ENCODE measurements around the gene DNAH14.

GRCh38 chr1:225435487-225435886 is 506.0 kb downstream of the DNAH14 start:
- no peak for TF ChIP-seq POLR2AphosphoS5 (IDR thresholded peaks at IDR 0.05)
- no peak for TF ChIP-seq CTCF (IDR thresholded peaks at IDR 0.05)

Data from breast epithelium (tissue), 3 donors.